ENCODE data around the gene SYNJ1. TPM values are rescaled to one million over a fixed set of nuclear protein-coding genes. Genes with fewer than 3 reads are reported as not detected.
"Not testable (repeated sequence)": the region's sequence is repeated elsewhere in the genome, so short reads cannot be mapped to it uniquely, and the experiment has no call there.

SYNJ1 gene
- total and polyA plus RNA-seq, 2 of the 13 experiments (the other 11 are each of a cell fraction or from before 2014, with no cell fraction given), result 2.0 to 2.7 TPM

DNA sequence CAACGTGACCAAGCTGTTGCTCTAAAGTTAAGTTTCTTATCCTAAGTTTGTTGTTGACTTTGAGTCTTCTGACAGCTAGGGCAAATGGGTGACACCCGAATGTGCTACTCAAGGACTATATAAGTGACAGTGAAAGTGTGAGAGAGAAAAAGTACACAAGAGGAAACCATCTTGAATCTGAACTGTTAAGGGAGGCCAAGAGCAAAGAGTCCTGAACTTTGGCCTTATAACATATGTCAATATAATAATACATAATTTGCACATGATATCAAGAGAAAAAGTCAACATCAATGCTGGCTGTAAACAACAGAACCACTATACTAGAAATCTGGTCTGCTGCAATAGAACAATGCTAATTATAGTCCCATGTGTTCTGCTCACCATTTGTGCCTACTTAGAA, 29.5 kb downstream of the SYNJ1 start:
- ChIA-PET POLR2A (no interaction called here), CTCF (ENCODE audit: low intra/inter-chr PET ratio, low total read pairs) (no interaction called here)
- no peaks in the 10 kb centered on the region for H3K27me3 ChIP-seq (ENCODE audit: control insufficient read depth in 1 of 2, insufficient read depth in 2 of 2, low read length in 2 of 2)
- no peak for TF ChIP-seq SRSF4 (IDR thresholded peaks at IDR 0.05; ENCODE audit: low read depth, low read length, poor library complexity, severe bottlenecking)
- TF ChIP-seq SOX5 (CRISPR knock-in tag; IDR thresholded peaks at IDR 0.05; ENCODE audit: borderline replicate concordance), result no peak
- no peak for TF ChIP-seq MZF1 (CRISPR knock-in tag; IDR thresholded peaks at IDR 0.05; ENCODE audit: borderline replicate concordance)
- TF ChIP-seq GPBP1L1 (CRISPR knock-in tag; IDR thresholded peaks at IDR 0.05), result no peak
- no peak for TF ChIP-seq PCBP1 (IDR thresholded peaks at IDR 0.05; ENCODE audit: borderline replicate concordance, low read depth, low read length)
- no peak for TF ChIP-seq ZFX (CRISPR knock-in tag; IDR thresholded peaks at IDR 0.05; ENCODE audit: low read depth)
- TF ChIP-seq ZNF761 (CRISPR knock-in tag; conservative IDR thresholded peaks at IDR 0.05), result no peak
- TF ChIP-seq NFYC (CRISPR knock-in tag; IDR thresholded peaks at IDR 0.05), result no peak
- no peak for TF ChIP-seq IKZF1 (IDR thresholded peaks at IDR 0.05)
- TF ChIP-seq ZNF33A (CRISPR knock-in tag; IDR thresholded peaks at IDR 0.05; ENCODE audit: borderline replicate concordance), result no peak
- TF ChIP-seq HOXA3 (CRISPR knock-in tag; IDR thresholded peaks at IDR 0.05), result no peak
- TF ChIP-seq YY1 (IDR thresholded peaks at IDR 0.05; ENCODE audit: insufficient read depth, insufficient replicate concordance, low read depth, low read length), result no peak
- no peak for TF ChIP-seq MLX (CRISPR knock-in tag; IDR thresholded peaks at IDR 0.05)
- TF ChIP-seq POGZ (CRISPR knock-in tag; IDR thresholded peaks at IDR 0.05), result no peak
- WGBS (ENCODE audit: low lambda C conversion rate), result 98% methylated on average over 2 of the region's 2 CpGs
- DNase-seq (ENCODE audit: low spot score) (no peak), FAIRE-seq (no peak), ATAC-seq (no peak)
- no peaks in the 10 kb centered on the region for H3K79me2 ChIP-seq (ENCODE audit: insufficient read depth, low read length)
- no peak overlapping the region for H3K27ac ChIP-seq (ENCODE audit: extremely low read length, insufficient read depth, low read length)
- BruUV-seq (replicated peaks), result no TSS peak
- H3K9ac ChIP-seq (ENCODE audit: insufficient read depth, low read depth, low read length), result no peak overlapping the region
- H3K4me1 ChIP-seq (ENCODE audit: insufficient read depth, low read length), result no peaks in the 10 kb centered on the region
- no peak overlapping the region for H3K4me3 ChIP-seq (replicated peaks in 1 of 3; ENCODE audit: insufficient read depth in 1 of 3, low read depth in 2 of 3, low read length in 3 of 3)
- H3K9me3 ChIP-seq (ENCODE audit: low read length), result no peaks in the 10 kb centered on the region
- no peak overlapping the region for H3K4me2 ChIP-seq (ENCODE audit: low read depth, low read length)
- no peak overlapping the region for H2AFZ ChIP-seq (ENCODE audit: low read length)
- in situ Hi-C loops (cut with HindIII; ENCODE audit: extremely low pct_ligation_motif_present, low pct_unique_long_range_greater_than_20kb), result no loop called here
- no peaks in the 10 kb centered on the region for H4K20me1 ChIP-seq (ENCODE audit: insufficient read depth, low read length)
- intact Hi-C loops (cut with micrococcal nuclease; ENCODE audit: unreplicated experiment), result no loop called here
- H3K36me3 ChIP-seq (replicated peaks in 1 of 2; ENCODE audit: control insufficient read depth in 1 of 2, insufficient read depth in 2 of 2, low read length in 2 of 2), result peaks cover 0 to 5% of the 10 kb centered on the region in 2 experiments; a peak in 1 of 5 replicates

GRCh38 chr21:32695482-32695881, 32.3 kb downstream of the SYNJ1 start:
- FAIRE-seq; DNase-seq (ENCODE audit: low spot score); in situ Hi-C loops (cut with HindIII; ENCODE audit: extremely low pct_ligation_motif_present, low pct_unique_long_range_greater_than_20kb); H3K79me2 ChIP-seq (ENCODE audit: insufficient read depth, low read length); H4K20me1 ChIP-seq (ENCODE audit: insufficient read depth, low read length); BruUV-seq (replicated peaks); H3K36me3 ChIP-seq (replicated peaks in 1 of 2; ENCODE audit: control insufficient read depth in 1 of 2, insufficient read depth in 2 of 2, low read length in 2 of 2); CTCF ChIA-PET (ENCODE audit: low intra/inter-chr PET ratio, low total read pairs); H3K4me3 ChIP-seq (replicated peaks in 1 of 3; ENCODE audit: insufficient read depth in 1 of 3, low read depth in 2 of 3, low read length in 3 of 3); H3K4me1 ChIP-seq (ENCODE audit: insufficient read depth, low read length); H3K9ac ChIP-seq (ENCODE audit: insufficient read depth, low read depth, low read length); H3K9me3 ChIP-seq (ENCODE audit: low read length); H2AFZ ChIP-seq (ENCODE audit: low read length); intact Hi-C loops (cut with micrococcal nuclease; ENCODE audit: unreplicated experiment); H3K27me3 ChIP-seq (ENCODE audit: control insufficient read depth in 1 of 2, insufficient read depth in 2 of 2, low read length in 2 of 2); ATAC-seq; H3K4me2 ChIP-seq (ENCODE audit: low read depth, low read length); H3K27ac ChIP-seq (ENCODE audit: extremely low read length, insufficient read depth, low read length): not testable (repeated sequence)
- POLR2A ChIA-PET, result interaction anchor here (1.9 kb wide), 1 partner anchor 76 kb away, joined by 5 read pairs; the partner anchor contains the start of gene PAXBP1
- 96% methylated on average over 7 of the region's 7 CpGs for WGBS (ENCODE audit: low lambda C conversion rate)
